Neutrophil (primary cell): Measurements from ENCODE around the gene ITGB4.

ENCODE experiments used
- H3K27ac ChIP-seq: fragments of 200-600 bp; sonication (generic); 2 replicates; pipeline ENCODE4 v1.5.1; 2016; ENCODE audit warnings: mild to moderate bottlenecking, moderate library complexity
- H3K27me3 ChIP-seq: fragments of 200-600 bp; sonication (generic); 2 replicates; pipeline ENCODE4 v1.6.0; 2016; ENCODE audit warnings: mild to moderate bottlenecking
- H3K36me3 ChIP-seq: fragments of 200-600 bp; sonication (generic); 2 replicates; pipeline ENCODE4 v1.5.1; 2017
- H3K4me1 ChIP-seq, 2 experiments: fragments of 200-600 bp in 1 of 2; sonication (generic) in 1 of 2; 1 replicate in 1 of 2; 2 replicates in 1 of 2; pipeline versions ENCODE4 v1.5.1 to v1.6.1; 2013 to 2016; ENCODE audit warnings: low read depth in 1 of 2, low read length in 1 of 2, mild to moderate bottlenecking in 1 of 2, moderate library complexity in 1 of 2; ENCODE audit not compliant: control insufficient read depth in 1 of 2, insufficient read depth in 1 of 2
- H3K4me3 ChIP-seq, 2 experiments: fragments of 200-600 bp in 1 of 2; sonication (generic) in 1 of 2; 1 replicate in 1 of 2; 2 replicates in 1 of 2; pipeline ENCODE4 v1.5.1; 2013 to 2016; ENCODE audit warnings: low read depth in 1 of 2, low read length in 1 of 2, mild to moderate bottlenecking in 1 of 2, moderate library complexity in 1 of 2
- H3K9me3 ChIP-seq: fragments of 200-600 bp; sonication (generic); 2 replicates; pipeline ENCODE4 v1.5.1; 2016
- CTCF ChIP-seq: fragments of 200-600 bp; sonication (generic); IDR thresholded peaks from 2 replicates; pipeline ENCODE4 v1.5.1; 2016; ENCODE audit warnings: antibody characterized with exemption

ITGB4 gene

GRCh38 chr17:75688209-75688825, 32.9 kb upstream of the ITGB4 start:
- Histone ChIP-seq H3K36me3 (peaks cover 14% of the 10 kb centered on the region), H3K9me3 (no peaks in the 10 kb centered on the region), H3K4me3 (peak overlapping the region; percentile 22 to 28), H3K4me1 (peaks cover 44 to 45% of the 10 kb centered on the region in 2 experiments), H3K27me3 (no peaks in the 10 kb centered on the region), H3K27ac (peak overlapping the region; percentile 88)
- TF ChIP-seq CTCF, result no peak

- Histone ChIP-seq H3K27ac (peak overlapping the region; percentile 88), H3K9me3 (no peaks in the 10 kb centered on the region), H3K36me3 (peaks cover 25% of the 10 kb centered on the region), H3K4me1 (peaks cover 44 to 45% of the 10 kb centered on the region in 2 experiments), H3K4me3 (peak overlapping the region in 1 of 2 experiments; percentile 28), H3K27me3 (no peaks in the 10 kb centered on the region)
- TF ChIP-seq CTCF, result no peak
Observed at GRCh38 chr17:75689441-75689873, 31.8 kb upstream of the ITGB4 start.

GRCh38 chr17:75691371-75691791, 29.9 kb upstream of the ITGB4 start:
- Histone ChIP-seq H3K4me1 (peaks cover 38 to 39% of the 10 kb centered on the region in 2 experiments), H3K9me3 (no peaks in the 10 kb centered on the region), H3K36me3 (peaks cover 42% of the 10 kb centered on the region), H3K4me3 (no peak overlapping the region), H3K27me3 (no peaks in the 10 kb centered on the region), H3K27ac (no peak overlapping the region)
- TF ChIP-seq CTCF, result no peak

GRCh38 chr17:75691801-75692626, 29.2 kb upstream of the ITGB4 start:
- no peak for TF ChIP-seq CTCF
- H3K36me3 ChIP-seq, result peaks cover 44% of the 10 kb centered on the region

DNA sequence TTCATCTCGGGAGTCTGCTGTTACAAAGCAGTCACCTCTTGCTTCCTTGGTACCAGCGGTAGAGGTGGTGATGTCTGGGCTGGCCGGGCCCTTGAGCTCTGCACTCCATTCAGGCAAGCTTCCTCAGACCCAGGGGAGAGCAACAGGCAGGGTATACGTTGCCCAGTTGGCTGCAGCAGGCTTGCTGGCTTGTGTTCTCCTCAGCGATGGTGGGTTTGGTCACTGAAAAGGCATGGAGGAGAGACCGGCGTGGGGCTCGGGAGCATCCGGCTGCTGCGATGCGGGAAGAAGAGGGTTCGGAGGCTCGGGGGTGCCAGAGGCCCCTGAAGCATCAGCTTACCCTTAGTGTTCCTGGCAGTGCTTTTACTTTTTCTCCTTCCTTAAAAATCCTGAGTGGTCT, 28.3 kb upstream of the ITGB4 start:
- no peak overlapping the region for H3K27ac ChIP-seq
- H3K27me3 ChIP-seq, result no peaks in the 10 kb centered on the region
- peaks cover 22 to 23% of the 10 kb centered on the region in 2 experiments for H3K4me1 ChIP-seq
- H3K36me3 ChIP-seq, result peaks cover 54% of the 10 kb centered on the region
- no peaks in the 10 kb centered on the region for H3K9me3 ChIP-seq
- TF ChIP-seq CTCF, result no peak
- H3K4me3 ChIP-seq, result no peak overlapping the region

More at GRCh38 chr17:75691801-75692626, 29.2 kb upstream of the ITGB4 start:
- Histone ChIP-seq H3K4me3 (no peak overlapping the region), H3K27me3 (no peaks in the 10 kb centered on the region), H3K9me3 (no peaks in the 10 kb centered on the region), H3K4me1 (peaks cover 32 to 33% of the 10 kb centered on the region in 2 experiments), H3K27ac (no peak overlapping the region)
